Stimulated activated CD4-positive, alpha-beta T cell treated with anti-CD3 and anti-CD28 coated beads, Interleukin-4, amount 100 ng/mL, for 4 hours (primary cell): Measurements from ENCODE around the gene DNAJC6.
"Not testable (repeated sequence)": the region's sequence is repeated elsewhere in the genome, so short reads cannot be mapped to it uniquely, and the experiment has no call there.

Experiments used
- DNase-seq, 2 experiments: peaks; one replicate each; pipeline ENCODE4 v3.0.0-alpha.2; 2020

Gene DNAJC6

DNA sequence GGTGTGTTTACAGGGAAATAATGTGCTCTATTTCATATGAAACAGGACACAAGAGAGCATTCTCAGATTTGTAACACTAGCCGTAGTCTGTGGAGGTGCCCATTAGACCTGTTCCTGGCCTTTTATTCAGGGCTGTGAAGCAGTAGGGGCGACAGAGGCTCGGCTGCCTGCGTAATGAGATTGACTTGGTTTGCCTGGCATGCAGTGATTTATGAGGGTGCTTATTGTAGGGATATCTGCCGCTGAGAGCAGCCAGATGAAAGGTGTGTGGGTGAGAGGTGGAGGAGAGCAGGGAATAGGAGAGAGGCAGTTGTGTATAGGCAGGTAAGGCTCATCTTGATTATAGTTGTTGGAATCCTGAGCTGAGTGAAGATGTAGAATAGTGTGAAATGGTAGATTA is 51.3 kb downstream of the DNAJC6 start:
- DNase-seq = no peak

DNA sequence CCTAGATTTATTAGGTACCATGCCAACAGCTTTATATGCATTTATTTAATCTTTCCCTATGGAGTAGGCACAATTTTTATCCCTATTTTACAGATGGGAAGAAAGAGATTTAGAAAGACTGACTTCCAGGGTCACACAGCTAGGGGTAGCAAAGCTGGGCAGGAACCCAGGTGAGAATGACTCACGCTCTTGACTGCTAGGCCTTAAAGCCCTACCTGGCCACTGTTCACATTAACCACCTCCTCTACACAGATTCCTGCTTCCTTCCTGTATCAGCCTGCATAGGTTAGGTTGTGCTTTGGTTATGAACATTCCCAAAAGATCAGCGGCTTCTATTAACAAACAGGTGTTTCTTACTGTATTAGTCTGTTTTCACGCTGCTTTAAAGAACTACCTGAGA is 53.2 kb downstream of the DNAJC6 start:
- no peak for DNase-seq

DNA sequence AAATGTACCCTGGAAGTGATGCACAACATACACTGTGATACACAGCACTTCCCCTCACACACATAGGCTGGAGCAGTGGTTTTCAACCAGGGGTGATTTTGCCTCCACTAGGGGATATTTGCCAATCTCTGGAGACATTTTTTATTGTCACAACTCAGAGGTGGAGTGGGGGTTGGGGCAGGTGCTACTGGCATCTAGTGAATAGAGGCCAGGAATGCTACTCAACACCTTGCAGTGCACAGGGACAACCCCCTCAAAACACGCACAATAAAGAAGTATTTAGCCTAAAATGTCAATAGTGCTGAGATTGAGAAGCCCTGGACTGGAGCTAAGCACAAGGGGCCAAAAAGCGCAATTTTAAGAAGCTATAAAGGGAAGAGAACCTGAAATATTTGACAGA is 54.1 kb downstream of the DNAJC6 start:
- DNase-seq = no peak

DNA sequence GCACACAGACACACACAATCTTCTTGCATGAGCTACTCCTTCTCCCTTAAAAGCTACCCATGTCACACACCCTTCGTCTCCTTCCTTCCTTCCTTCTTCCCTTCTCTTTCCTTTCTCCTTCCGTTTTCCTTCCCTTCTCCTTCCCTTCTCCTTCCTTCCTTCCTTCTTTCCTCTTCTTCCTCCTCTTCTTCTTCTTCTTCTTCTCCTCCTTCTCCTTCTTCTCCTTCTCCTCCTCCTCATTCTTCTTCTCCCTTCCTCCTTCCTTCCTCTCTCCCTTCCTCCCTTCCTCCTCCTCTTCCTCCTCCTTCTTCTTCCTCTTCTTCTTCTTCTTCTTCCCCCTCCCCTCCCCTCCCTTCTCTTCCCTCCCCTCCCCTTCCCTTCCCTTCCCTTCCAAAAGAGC is 59.1 kb downstream of the DNAJC6 start:
- DNase-seq = no peak

DNA sequence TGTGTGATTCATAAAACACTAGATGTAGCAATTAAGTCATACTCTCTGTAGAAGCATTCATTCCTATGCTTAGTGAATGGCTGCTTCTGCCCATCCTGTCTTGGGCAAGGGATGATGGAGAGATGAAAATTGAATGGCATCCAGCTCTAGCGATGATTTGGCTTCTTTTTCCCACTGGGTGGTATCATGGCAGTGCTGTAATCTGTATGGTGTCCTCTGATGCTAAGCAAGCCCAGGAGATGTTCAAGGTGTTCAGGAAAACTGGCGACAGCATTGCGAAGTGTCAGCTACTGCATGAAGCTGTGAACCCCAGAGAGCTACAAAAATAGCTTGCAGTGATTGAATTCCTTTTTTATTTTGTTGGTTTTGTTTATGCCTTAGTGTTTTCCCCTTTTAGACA is 62.2 kb downstream of the DNAJC6 start:
- no peak for DNase-seq

DNA sequence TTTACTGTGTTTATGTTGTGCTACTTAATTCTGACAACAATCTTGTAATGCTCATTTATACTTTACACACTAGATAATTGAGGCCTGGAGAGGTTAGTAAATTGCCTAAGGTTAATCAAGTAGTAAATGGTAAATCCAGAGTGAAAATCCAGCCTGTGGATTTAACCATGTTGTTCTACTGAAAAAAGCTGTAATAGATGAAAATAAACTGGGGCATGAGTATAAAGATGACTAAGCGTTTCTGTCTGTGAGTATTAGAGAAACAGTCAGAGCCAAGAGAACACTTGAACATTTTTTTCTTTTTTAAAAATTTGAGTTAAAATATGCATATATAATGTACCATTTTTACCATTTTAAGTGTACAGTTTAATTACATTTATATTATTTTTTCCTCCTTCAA is 63.2 kb downstream of the DNAJC6 start:
- no peak for DNase-seq

DNA sequence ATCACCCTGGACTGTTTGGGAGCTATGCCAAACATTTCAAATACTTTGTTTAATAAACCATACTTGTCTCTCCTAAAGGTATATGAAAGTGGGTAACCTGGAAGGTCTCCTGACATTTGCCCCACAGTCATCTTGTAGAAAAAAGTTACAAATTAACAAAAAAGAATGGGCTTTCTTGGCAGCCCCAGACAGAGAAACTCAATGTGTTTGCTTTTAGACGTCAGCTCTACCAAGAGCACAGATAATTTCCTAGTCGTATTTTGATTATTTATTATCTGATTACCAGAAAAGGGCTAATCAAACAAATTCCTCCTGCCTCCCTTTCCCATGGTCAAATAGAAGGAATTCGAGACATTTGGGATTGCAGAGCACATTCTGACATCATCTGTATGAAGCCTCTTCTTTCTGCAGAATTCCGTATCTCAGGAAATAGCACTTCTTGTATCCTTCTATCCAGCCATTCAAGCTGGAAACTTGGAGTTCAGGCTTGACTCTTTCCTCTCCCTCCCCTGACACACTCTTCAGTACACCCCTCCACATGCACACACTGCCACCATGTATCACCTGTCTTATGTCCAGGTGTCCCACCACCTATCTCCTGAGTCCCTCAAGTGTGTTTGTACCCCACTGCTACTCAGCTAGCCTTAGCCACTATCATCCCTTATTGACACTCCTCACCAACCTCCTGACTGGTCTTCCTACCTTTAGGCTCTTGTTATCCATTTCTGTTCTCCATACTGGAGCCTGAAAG is 68.3 kb downstream of the DNAJC6 start:
- no peak for DNase-seq

DNA sequence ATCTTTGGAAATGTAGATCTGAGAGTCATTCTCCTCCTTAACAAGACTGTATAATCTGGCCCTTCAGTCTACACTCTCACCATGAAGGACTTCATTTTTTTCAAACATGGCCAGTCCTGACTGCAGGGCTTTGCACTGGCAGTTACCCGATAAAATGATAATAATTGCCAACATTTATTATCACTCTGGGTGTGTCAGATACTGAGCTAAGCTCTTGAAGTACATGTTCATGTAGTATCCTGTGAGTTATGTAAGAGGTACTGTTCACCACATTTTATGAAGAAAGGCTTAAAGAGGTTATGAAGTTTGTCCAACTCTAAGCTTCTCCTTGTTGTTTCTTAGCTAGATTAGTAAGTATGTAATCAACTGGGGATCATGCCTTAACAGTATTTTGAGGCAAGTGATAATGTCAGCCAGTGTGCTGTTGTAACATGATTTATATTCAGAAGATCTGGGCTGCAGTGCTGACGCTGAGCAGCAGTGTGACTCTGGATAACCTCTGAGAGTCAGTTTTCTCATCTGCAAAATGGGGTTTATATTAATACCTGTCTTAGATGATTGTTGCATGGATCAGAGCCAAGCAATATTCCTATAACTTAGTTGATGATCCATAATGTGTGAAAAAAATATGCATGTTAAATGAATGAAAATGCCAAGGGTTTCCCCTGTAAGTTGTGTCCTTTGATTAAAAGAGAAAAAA is 69.1 kb downstream of the DNAJC6 start:
- no peak for DNase-seq

DNA sequence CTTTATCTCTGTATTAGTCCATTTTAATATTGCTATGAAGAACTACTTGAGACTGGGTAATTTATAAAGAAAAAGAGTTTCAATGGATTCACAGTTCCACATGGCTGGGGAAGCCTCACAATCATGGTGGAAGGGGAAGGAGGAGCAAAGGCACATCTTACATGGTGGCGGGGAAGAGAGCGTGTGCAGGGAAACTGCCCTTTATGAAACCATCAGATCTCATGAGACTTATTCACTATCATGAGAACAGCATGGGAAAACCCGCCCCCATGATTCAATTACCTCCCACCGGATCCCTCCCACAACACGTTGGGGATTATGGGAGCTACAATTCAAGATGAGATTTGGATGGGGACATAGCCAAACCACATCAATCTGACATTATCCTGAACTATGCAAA is 75.1 kb downstream of the DNAJC6 start:
- DNase-seq = not testable (repeated sequence)

DNA sequence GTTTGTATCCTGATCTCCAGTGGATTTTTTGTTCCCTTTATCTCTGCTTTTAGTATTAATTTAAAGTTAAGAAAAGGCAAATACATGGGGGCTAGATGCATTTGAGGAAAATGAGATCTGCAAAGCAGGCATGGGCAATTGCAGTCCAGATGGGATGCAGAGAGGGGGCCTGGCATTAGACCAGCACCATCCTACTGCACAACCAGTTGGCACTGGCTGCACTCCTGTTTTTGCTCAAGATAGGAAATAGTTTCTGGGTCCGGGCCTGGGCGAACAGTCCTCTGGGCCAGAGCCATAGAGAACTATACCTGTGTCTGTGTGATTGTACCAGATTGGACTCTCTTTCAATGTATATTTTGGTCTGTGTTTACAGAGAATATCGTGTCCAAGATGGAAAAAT is 77.1 kb downstream of the DNAJC6 start:
- DNase-seq = no peak

DNA sequence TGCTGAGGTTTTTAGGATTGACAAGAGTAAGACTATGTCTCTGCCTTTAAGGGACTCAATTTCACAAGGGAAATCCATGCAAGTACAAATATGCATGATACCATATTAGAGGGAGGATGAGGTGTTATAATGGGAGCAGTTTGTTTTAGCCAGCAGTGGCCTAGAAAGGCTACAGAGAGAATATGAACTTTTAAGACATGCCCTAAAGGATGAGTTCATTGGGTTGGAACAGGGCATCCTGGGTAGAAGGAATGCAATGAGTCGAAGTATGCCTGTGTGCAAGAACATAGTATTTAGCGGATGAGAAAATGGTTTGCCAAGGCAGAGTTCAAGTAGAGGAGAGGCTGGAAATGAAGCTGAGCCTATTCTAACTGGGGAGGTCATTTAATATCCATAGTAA is 78.5 kb downstream of the DNAJC6 start:
- DNase-seq = no peak

DNA sequence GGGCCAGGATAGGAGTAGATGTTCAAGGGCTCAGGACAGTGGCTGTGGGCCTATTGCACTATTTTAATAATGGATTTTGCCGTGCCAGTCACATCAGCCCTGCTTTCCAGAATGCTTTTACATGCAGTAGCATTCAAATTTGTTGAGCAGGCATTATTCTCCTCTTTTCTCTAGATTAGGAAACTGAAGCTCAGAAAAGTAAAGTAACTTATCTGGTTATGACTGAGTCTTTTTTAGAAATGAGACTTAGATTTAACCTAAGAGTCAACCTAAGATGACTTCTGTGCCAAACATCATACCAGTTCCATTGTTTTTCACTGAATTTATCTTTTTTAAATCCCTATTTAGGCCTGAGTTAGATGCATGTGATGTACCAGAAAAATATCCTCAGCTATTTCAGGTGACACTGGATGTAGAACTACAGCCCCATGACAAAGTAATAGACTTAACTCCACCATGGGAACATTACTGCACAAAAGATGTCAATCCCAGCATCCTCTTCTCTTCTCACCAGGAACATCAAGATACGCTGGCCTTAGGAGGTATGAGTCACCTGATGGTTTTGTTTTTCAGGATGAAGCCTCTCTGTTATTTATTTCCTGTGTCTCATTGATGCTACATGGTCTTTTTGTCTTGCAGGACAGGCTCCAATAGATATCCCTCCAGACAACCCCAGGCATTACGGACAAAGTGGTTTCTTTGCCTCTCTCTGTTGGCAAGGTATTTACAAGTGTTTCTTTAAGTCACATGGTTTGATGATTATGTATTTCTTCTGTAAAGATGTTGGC is 79.8 kb downstream of the DNAJC6 start:
- no peak for DNase-seq

DNA sequence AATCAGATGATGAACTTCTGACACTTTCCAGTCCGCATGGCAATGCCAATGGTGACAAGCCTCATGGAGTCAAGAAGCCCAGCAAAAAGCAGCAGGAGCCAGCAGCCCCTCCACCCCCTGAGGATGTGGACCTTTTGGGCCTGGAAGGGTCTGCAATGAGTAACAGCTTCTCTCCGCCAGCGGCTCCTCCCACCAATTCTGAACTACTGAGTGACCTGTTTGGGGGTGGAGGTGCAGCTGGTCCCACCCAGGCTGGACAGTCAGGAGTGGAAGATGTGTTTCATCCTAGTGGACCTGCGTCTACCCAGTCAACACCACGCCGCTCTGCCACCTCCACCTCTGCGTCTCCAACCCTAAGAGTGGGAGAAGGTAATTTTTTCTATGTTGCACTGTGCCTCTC is 83.2 kb downstream of the DNAJC6 start:
- DNase-seq = no peak

DNA sequence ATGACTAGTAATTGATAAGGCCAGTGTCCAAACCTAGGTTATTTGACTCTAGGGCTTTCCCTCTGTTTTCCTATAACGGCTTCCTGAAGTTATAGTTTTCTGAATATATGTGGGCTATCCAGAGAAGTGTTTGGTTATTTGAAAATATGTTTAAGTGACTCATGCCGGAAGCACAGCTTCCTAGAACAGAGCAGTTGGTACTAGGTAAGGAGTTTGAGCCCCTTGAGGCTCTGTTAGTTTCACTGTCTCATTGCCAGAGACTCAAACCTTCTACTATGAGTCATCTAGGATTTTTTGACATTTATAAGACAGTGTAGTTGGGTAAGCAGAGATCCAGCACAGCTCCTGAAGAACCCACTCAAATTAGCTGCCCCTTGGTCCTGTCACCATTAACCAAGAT is 84.0 kb downstream of the DNAJC6 start:
- DNase-seq = peak in 1 of 2 experiments; percentile 2

DNA sequence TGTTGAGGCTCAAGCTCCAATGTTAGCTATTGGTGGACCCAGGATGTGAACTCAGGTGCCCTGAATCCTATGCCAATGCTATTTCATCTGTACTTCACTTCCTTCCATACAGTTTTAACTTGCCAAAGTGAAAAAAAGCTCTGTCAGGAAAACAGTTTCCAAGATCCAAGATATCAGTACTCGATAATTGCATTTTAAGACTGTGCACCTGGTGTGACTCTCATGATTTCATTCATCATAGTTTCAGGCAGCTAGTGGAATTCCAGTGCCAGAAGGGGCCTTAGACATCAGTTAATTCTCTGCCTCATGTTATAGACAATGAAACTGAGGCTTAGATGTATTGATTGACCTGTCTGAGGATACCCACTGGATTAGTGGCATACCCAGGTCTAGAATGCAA is 84.6 kb downstream of the DNAJC6 start:
- DNase-seq = no peak

DNA sequence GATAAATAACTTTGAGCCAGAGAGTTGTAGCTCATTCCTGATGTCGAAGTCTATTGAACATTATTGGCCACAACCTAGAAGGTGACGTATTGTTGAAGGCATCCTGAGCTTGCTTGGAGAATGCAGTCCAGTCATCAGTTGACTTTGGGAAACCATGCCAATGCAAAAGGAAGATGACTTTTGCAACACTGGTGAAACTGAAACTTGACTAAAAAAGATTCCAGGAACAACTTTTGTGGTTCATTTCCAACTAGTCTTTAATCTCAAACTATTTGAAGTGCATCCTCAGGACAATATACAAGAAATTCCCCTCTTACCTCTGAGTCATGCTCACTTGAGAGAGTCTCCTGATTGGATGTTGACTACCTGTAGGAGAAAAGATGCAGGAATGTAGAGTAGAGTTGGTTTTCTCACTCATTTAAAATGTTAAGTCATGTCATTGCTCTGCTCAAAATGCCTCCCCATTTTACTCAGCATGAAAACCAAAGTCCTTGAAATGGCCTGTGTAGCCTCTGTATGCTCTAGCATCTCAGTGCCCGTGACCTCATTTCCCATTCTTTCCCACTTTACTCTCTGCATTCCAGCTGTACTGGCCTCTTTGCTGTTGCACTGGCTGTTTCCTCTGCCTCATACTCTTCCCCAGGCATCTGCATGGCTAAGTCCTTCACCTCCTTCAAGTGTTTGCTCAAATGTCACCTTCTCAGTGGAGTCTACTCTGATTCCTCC is 86.7 kb downstream of the DNAJC6 start:
- no peak for DNase-seq

DNA sequence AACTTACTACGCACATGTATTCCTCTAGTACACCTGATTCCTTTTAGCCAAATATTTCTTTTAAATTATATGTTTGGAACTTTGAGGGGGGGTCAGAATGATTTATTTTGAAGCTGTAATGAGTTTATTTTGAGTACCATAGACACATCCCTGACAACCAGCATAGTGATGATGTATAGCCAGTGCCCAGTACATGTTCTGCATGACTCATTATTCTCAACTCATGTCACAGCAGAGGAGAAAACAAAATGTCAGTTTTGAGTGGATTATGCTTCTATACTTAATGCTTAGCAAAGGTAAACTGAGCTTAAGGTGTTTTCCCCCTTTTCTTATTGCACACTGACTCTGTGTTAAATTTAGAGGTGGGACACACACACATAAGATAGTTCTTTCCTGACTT is 88.7 kb downstream of the DNAJC6 start:
- no peak for DNase-seq

DNA sequence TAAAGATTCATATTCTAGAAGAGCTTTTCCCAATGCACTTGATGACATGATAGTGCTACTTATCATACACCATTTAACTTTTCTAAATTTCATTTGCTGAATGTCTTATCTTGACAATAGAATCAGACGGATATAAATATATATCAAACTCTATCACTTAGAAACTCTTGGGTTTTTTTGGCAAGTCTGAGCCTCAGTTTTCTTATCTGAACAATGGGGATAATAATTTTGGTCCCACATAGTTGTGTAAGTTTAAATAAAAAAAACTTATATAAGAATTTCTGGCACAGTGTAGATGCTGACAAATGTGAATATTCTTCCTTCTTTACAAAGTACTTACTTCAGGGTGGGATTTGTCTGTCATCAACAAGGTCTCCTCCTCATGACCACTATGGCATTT is 89.7 kb downstream of the DNAJC6 start:
- DNase-seq = no peak

DNA sequence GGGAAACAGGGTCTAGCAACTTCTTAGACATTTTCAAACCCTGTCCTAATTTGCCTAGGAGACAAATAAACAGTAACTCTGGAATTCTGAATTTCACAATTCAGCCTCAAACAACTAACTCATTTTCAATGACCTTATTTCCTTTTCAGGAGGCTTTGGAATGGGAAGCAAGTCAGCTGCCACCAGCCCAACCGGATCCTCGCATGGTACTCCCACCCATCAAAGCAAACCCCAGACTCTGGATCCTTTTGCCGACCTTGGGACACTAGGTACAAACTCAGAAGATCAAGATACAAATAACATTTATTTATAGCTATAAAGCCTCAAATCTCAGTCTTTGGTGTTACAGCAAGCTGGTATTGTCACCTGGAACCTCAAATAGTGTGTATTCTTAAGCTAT is 92.3 kb downstream of the DNAJC6 start:
- DNase-seq = no peak

DNA sequence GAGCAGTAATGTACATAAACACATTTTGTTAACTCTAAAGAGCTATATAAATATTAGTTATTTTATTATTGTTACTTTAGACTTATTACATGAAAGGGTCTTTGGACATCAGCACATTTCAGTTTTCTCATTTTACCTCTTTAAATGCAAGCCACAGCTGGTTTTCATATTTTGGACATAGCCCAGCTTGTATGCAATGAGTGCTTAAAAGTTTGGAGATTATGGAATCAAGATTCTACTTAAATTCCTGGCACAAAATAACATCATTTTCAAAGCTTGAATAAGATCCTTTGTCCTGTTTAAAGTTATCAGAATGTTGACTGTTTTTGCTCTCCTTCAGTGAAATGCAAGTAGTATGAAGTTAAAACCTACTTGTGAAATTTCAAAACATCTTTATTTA is 95.6 kb downstream of the DNAJC6 start:
- no peak for DNase-seq

DNA sequence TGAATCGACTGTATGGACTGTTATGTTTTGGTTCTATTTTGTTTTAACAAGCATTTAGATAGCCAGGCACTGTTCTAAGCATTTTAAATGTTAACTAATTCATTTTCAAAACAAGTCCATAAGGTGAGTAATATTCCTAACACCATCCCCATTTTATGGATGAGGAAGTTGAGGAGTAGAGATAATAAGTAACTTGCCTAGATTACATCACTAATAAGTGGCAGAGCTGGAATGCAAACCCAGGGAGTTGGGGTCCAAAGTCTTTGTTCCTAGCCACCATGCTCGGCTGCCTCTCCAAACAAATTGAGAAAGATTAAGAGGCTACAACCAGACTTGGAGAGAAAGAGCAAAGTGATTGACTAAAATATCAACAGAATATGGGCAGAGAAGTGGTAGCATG is 98.5 kb downstream of the DNAJC6 start:
- DNase-seq = no peak

DNA sequence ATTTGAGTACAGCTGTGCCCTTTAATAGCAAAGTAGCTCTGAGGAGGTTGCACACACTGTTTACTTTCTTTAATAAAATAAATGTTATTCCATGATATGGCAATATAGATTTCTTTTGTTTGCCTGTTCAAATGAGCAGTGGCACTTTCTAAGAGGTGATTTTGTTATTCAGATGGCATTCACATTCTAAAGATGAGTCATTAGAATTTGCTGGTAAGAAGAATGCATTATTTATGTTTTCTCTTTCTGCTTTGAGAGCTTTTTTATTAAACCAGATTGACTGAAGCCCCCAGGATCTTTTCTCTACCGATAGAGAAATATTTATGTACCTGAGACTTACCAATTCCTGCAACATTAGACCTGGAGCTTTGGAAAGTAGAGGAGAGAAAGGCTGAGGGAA is 100.0 kb downstream of the DNAJC6 start:
- DNase-seq = no peak

DNA sequence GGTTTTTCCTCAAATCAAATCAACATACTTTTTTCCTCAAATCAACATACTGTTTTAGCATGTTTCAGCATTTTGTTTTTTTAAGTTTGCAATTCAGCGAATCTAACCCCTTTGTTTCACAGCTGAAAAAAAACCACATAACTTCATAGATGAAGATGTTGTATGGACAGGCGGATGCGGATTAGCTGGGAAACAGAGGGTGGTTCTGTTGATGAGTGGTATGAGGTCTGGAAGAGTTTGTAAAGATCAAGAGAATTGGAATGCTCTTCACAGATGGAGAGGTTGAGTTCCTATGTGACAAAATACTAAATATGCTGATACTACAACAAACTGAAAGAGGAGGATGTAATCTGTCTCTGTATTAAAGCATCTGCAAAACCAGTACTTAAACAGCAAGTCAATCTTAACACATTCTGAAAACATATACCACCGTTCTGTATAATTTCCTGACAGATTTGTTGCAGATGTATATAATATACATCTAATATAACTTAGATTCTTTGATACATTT is 100.5 kb downstream of the DNAJC6 start:
- DNase-seq = no peak
